Amygdala (tissue), 56 donors: ENCODE measurements around the gene KERA.

ENCODE experiments used
- DNase-seq, 56 donors: peaks; one replicate each; lab custom pipeline; 2025; lab: John Stamatoyannopoulos, UW

Gene KERA

DNA sequence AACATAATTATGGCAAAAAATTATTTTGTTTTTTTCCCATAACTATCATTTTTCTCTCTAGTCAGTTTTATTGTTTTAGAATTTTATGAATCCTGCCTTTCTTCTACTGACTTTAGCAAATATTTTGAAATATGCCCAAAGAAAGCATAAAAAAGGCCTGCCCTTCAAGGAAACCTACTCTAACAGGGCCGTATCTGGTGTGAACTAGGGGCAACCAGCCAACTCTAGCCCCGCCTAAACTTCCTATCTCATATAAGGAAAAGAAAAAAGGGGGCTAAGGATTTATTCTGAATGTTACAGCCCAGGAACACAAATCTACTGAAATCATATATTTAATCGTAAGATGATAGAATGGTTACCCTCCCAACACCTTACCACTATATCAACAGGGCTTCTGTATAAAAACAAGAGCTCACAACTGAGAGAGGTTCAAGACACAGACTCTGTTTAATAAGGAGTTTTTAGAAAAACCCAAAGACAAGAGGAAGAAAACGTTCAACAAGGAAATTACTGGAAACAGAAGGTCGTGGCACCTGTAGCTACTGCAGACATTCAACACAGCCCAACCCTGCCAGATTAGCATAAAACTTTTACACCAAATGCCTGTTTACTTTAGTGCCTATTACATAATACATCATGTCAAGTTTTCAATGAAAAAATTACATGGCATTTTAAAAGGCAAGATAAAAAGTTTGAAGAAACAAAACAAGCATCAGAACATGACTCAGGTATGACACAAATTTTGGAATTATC, 40.1 kb downstream of the KERA start:
- no peak for DNase-seq

DNA sequence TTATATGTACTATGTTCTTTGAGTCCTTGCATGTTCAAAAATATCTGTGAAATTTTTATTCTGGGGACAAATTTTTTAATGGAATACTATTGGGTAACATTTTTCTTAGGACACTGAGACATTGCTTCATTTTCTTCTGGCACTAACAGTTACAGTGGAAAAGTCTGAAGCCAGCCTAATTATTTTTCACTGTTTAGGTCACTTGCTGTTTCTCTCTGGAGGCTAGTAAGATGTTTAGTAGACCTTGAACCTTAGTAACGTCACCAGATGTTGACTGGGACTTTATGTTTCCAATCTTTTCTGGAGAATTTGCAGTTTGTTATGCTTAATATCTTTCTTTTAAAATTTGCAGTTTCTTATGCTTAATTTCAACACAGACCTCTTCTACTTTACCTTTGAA, 40.8 kb downstream of the KERA start:
- no peak for DNase-seq

DNA sequence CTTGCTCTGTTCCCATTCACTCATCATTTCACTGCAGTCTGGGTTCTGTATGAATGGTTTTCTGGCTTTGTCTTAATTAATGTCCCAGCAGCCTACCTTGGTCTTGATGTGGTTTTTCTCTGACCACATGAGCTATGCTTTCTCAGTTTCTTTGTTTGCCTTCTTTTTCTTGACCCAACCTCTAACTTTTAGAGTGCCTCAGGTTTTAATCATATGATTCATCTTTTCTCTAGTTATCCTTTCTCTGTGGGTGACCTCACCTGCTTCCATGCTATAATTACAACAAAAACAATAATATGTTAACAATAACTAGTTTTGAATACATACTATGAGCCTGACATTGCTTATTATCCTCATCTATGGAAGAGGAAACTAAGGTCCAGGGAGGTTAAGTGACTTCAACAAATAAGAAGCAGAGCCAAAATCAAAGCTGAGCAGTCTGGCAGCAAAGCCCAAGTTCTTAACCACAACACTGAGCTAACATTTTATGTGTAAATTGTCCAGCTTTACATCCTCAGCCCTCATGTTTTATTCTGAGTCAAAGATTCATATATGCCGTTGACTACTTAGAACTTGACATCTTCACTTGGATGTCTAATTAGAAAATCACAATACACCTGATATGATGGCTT, 48.4 kb downstream of the KERA start:
- DNase-seq: no peak

DNA sequence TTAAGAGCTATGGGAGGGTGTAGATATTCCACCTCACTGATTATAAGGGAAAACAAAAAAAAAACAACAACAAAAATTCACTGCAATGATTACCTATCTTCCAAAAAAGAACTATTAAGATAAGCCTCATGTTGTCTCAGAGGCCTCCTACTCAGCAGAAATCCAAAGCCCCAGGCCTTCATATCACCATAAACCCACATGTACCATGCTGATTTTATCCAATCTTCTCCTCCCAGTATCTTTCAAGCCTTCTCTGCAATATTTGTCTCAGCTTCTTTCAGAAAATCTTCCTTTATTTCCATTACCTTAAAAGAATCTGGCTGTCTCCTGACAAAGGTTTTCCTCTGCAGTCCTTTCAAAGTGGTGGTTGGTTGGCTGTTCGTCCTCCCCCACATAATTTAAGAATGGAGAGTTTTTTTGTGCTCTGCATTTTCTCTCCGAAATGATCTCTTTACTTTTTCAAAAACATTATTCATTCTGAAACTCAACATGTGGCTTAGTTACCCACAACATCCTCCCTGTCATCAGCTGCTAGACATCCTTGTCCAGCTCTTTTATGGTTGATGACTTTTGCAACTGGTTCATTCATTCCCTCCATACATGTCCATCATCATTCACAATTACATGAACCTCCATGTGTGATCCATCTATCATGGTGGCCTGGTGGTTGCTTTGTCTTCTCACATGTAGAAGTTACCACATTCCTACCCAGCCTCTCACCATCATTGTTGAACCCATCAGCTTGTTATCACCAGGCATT, 50.1 kb downstream of the KERA start:
- DNase-seq: no peak

DNA sequence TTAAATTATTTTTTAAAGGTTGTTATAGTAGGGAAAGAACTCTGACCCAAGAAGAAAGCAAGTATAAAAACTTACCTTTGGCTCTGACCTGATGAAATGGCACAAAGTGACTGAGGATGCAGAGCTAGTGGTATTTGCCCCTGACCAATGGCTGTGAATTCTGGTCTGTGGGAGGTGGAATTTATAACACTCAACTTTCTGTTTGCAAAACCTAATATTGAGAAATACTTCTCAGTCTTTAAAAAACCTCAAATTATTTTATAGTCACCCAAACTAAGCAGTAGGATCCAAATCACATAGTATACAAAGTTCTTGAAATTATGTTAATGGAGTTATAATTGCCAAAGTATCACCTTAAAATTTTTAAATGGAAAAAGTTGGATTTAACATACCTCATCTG, 53.0 kb downstream of the KERA start, which contains the start of gene EPYC:
TSS of gene EPYC (minus strand) at position 101 of the 400 bp plus-strand sequence. CDS start 2,407 bp downstream, outside the sequence.
- DNase-seq: no peak

DNA sequence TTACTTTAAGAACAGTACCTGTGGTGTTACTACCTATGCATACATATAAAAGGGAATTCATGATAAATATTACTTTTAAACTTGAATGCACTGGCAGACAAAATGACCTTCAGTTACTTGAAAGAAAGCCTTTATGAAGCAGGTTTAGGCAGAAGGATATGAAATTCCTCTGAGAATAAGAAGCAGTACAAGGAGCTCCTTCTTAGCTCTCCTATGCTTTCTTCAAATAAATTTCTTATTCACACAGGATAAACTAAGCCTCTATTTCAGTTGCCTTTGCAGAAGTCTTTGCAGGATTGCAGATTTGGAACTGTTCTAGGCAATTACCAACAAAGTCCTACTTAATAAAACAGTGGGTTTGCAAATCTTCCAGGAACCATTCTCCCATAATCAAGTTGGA, 54.1 kb downstream of the KERA start:
- DNase-seq: no peak

DNA sequence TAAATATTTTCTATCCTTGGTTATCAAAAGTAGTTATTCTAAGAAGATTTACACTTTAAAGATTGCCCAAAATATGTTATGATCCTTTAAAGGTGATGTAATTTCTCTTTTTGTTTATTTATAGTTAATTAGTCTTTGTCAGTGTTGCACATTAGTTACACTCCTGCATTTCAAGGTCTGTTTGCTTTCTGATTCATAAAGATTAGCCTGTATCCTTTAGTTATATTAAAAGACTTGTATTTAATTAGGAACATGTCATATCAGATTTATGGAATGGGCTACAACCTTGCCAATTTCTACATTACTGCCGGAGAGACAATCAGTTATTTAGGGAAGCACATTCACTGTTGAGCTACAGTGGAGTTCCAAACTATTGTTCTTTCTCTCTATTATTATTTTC, 56.5 kb downstream of the KERA start:
- DNase-seq: no peak
